HG03066 (cell line): ENCODE measurements around the gene PIP5KL1.

Experiments
- ATAC-seq: cut with Tn5 transposase; IDR thresholded peaks from one replicate; pipeline ENCODE4 v1.9.1; 2021; ENCODE audit warnings: low read depth; ENCODE audit not compliant: unreplicated experiment

Gene PIP5KL1

GRCh38 chr9:127968700-127969383 is 38.3 kb upstream of the PIP5KL1 start:
- ATAC-seq, result no peak

DNA sequence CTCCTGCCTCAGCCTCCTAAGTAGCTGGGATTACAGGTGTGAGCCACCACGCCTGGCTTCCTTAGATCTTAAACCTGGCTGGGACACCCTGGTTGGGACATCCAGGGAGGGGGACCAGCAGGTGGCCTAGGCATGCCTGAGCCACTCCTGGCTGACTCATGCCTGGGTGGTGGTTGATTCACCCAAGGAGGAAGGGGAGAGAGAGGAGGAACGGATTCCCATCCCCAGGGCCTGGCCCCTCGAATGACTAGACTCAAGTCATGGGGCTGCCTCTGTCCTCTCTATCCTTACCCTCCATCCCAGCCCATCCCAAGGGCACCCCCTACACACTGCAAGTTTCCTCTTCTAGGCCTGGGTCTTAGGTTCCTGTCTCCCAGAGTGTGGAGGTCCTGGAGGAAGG is 37.5 kb upstream of the PIP5KL1 start:
- ATAC-seq, result no peak

GRCh38 chr9:127967151-127967809 is 36.7 kb upstream of the PIP5KL1 start:
- no peak for ATAC-seq

DNA sequence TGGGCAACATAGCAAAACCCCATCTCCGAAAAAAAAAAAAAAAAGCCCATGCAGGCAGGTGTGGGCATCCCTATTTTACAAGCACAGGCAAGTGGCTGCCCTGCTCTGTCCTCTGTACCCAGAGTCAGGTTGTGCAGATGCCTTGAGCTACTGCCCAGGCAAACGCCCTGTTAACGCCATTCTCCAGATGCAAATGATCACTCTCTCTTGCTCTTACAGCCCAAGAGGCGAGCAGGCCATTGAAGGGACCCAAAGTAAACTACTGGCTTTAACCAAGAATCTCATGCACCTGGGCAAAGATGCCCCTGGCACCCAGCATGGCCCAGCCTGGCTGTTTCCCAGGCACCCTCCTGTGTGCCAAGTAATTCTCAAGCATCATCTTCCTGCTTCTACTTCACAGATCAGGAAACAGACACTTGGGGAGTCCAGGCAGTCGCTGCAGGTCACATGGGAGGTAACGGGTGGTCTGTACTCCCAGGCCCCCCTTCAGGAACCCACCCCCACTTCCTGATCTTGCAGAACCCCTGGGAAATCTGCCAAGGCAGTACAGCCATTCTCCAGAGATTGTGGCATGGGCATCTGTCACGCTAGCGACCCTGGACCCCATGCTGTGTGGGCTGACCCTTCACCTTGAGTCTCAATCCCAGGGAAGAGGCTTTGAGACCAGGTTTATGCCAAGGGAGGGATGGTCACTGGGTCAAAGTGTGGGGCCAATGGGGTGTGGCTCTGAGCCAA is 36.0 kb upstream of the PIP5KL1 start:
- no peak for ATAC-seq

GRCh38 chr9:127965953-127966352 is 35.4 kb upstream of the PIP5KL1 start:
- no peak for ATAC-seq

- no peak for ATAC-seq
These were observed 32.9 kb upstream of the PIP5KL1 start for GRCh38 chr9:127963359-127964064.

- no peak for ATAC-seq
These were observed 32.4 kb upstream of the PIP5KL1 start for GRCh38 chr9:127963041-127963358.

DNA sequence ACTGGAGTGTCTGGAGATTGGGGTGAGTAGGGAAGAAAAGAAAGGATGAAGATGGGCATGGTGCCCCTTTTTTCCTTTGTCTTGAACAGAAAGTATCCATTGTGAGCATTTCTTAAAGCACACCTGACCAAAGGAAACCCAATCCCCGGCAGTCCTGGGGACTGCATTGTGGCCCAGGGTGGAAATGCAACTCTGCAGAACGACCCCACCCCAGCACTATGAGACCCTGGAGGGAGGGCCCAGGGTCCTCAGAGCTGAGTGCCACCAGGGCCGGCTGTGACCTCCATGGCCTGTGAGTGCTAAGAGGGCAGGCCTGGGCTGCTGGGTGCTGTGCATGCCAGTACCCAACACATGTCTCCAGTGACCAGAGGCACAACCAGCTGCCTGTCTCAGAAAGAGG is 31.7 kb upstream of the PIP5KL1 start:
- ATAC-seq, result no peak

GRCh38 chr9:127961613-127962155 is 31.1 kb upstream of the PIP5KL1 start:
- no peak for ATAC-seq

DNA sequence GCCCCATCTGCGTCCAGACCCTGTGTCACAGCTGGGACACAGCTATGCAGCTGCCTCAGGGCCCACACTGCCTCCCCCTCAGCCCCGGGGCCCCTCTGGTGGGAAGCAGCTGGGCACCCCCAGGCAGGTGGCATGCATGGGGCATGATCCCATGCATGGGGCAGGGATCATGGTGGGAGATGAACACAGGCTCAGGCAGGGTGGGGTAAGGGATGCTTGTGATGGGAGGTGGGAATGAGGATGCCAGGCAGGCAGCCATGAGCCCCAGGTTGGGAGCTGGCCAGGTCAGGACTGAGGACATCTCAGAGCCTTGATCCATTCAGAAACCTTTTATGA is 30.5 kb upstream of the PIP5KL1 start:
- ATAC-seq, result no peak

- no peak for ATAC-seq
These were observed 30.0 kb upstream of the PIP5KL1 start for GRCh38 chr9:127960410-127961154.

- ATAC-seq, result no peak
These were observed 29.3 kb upstream of the PIP5KL1 start for GRCh38 chr9:127959841-127960409.

DNA sequence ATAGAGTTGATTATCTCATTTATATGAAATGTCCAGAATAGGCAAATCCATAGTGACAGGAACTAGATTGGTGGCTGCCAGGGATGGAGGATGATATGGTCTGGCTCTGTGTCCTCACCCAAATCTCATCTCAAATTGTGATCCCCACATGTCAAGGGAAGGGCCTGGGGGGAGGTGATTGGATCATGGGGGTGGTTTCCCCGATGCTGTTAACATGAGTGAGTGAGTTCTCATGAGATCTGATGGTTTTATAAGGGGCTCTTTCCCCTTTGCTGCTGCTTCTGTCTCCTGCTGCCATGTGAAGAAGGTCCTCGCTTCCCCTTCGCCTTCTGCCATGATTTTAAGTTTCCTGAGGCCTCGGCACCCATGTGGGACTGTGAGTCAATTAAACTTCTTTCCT is 28.8 kb upstream of the PIP5KL1 start:
- no peak for ATAC-seq

DNA sequence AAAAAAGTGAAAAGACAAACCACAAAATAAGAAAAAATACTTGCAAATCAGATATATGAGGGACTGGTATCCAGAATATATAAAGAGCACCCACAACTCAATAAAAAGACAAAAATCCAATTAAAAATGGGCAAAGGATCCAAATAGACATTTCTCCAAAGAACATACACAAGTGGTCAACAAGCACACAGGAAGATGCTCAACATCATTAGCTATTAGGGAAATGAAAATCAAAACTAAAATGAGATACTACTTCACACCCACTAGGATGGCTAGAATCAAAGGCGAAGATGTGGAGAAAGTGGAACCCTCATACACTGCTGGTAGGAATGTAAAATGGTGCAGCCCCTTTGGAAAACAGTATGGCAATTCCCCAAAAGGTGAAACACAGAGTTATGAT is 28.2 kb upstream of the PIP5KL1 start:
- ATAC-seq, result no peak

DNA sequence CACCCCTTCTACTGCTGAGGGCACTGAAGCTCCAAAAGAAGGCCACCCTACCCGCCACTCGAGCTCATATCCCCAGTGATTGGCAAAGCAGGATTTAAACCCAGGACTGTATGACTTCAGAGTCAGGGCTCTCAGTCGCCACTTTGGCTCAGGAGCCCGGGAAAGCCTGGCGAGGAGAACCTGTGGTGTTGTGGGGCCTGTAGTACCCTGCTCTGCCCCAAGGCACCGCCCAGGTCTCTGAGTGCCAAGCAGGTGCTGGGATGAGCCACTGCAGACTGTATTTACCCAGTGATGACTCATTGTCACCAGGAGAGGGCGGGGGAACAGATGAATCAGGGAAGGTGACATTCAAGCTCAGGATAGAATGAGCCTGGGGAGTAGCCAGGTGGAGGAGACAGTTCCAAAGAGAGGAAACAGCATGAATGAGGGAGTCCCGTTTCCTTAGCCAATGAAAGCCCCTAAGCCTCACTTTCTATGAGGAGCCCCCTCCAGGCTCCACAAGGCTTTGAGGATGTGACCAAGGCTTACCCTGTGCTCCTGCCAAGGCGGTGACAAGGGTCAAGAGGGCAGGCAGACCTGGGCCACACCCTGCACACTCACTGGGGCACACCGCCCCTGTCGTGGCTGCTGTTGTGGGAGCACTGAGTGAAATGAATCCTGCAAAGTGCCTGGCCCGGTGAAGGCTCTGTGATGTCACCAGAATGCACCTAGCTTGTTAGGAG is 24.9 kb upstream of the PIP5KL1 start:
- no peak for ATAC-seq

DNA sequence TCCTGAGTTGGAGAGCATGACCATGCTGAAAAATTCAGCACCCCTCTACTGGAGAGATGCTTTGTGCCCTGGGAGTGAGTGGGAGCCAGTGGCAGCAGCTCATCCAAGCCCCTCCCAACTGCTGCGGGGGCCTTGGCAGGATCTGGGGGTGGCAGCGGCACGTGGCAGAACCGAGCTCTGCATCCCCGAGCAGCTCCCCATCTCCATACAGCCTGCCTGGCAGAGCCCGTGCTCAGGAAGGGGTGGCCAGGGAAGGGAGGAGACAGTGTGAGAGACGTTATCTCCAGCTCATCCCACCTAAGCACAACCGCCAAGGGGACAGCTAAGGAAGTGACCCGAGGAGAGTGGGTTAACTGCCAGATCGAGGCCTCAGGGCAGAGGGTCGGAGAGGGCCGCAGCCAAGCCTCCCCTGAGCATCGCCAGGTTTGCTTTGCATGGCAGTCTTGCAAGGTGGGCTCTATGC is 24.3 kb upstream of the PIP5KL1 start:
- ATAC-seq, result no peak

DNA sequence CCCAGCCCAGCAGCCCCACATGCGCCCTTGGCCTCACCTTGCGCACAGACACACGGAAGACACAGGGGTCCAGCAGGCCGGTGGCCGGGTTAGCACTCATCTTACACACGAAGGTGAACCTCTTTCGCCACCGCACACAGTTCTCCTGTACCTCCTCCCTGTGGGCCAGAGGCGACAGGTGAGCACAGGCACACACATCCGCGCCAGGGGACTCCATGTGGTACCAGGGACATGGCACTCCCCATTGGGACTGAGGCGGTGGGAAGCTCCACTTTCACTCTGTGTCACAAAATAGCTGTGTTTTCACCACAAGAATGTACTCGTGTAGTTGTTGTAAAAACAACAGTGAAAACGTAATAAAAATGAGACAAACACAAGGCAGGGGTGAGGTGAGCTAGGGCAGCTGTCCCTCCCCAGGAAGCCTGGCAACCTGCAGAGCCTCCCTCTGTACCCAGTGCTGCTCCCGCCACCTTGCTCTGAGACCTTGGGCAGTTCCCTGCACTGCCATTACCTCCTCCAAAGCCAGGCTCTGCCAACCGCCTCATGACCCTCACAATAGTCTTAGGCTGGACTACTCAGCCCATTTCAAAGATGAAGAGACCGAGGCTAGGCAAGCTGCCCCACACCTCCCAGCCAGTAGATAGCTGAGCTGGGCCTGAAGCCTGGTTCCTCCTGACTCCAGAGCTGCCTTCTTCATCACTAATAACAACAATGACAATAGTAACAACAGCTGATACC is 23.4 kb upstream of the PIP5KL1 start:
- ATAC-seq, result no peak

DNA sequence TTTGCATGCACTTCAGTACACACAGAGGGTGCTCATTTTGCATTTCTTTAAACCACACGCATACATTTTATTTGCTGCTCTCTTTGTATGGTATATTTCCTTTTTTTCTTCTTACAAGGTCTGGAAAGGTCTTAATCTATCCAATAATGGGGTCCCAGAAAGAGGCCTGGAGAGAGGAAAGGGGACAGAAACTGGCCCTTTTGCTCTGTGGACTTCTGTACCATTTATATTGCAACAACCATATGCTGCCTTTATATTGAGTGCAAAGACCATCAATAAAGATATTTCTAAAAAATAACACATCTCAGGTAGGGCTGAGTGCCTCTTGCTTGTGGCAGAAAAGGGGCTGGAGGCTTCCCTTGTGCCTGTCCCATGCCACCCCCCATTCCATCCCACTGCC is 22.6 kb upstream of the PIP5KL1 start:
- ATAC-seq, result no peak
